HCT116 (cell line): ENCODE data around the gene ANKFN1.

Experiments used
- CEBPB ChIP-seq: IDR thresholded peaks from 2 replicates; pipeline ENCODE4 v1.6.1; 2012; ENCODE audit warnings: low read depth
- EGR1 ChIP-seq: IDR thresholded peaks from 2 replicates; pipeline ENCODE4 v1.6.1; 2012; ENCODE audit warnings: low read depth
- EZH2 ChIP-seq: fragments of 200-600 bp; sonication (generic); IDR thresholded peaks from 2 replicates; pipeline ENCODE4 v1.6.1; 2017; ENCODE audit warnings: antibody characterized with exemption, mixed run types
- EZH2phosphoT487 ChIP-seq: fragments of 200-600 bp; IDR thresholded peaks from 2 replicates; pipeline ENCODE4 v1.6.1; 2018; ENCODE audit warnings: antibody characterized with exemption, borderline replicate concordance
- JUND ChIP-seq: IDR thresholded peaks from 2 replicates; pipeline ENCODE4 v1.6.1; 2012
- POLR2AphosphoS5 ChIP-seq: IDR thresholded peaks from 2 replicates; pipeline ENCODE4 v1.6.1; 2011; ENCODE audit warnings: mild to moderate bottlenecking, low read depth, low read length, moderate library complexity
- RAD21 ChIP-seq: IDR thresholded peaks from 2 replicates; pipeline ENCODE4 v1.6.1; 2012; ENCODE audit warnings: low read depth, mild to moderate bottlenecking
- YY1 ChIP-seq: IDR thresholded peaks from 2 replicates; pipeline ENCODE4 v1.6.1; 2011; ENCODE audit warnings: low read length, low read depth, moderate library complexity, mild to moderate bottlenecking; ENCODE audit not compliant: insufficient replicate concordance; ENCODE audit errors: extremely low read depth
- ZNF274 ChIP-seq: fragments of 200-500 bp; sonication (Bioruptor generic); IDR thresholded peaks from 2 replicates; pipeline ENCODE4 v1.6.1; 2014; ENCODE audit warnings: mild to moderate bottlenecking, low read depth, low read length, inconsistent platforms
- TF ChIP-seq, protein P1 (sequence below), 3 experiments: fragments of 200-600 bp in 1 of 3; sonication (generic) in 1 of 3; IDR thresholded peaks in 2 of 3; conservative IDR thresholded peaks in 1 of 3; 2 replicates each; pipeline ENCODE4 v1.5.1; 2012 to 2017; ENCODE audit warnings: low read depth in 2 of 3, low read length in 2 of 3, antibody characterized with exemption in 1 of 3, borderline replicate concordance in 1 of 3, control low read depth in 1 of 3, mild to moderate bottlenecking in 1 of 3, mixed read lengths in 1 of 3, mixed run types in 1 of 3, moderate library complexity in 1 of 3; ENCODE audit not compliant: insufficient read depth in 1 of 3
- TF ChIP-seq, protein P2 (sequence below): IDR thresholded peaks from 2 replicates; pipeline ENCODE4 v1.6.1; 2012; ENCODE audit warnings: low read depth
- TF ChIP-seq, protein P3 (sequence below): IDR thresholded peaks from 2 replicates; pipeline ENCODE4 v1.6.1; 2011; ENCODE audit warnings: mild to moderate bottlenecking, low read length, moderate library complexity; ENCODE audit not compliant: insufficient replicate concordance; ENCODE audit errors: extremely low read depth
- TF ChIP-seq, protein P4 (sequence below): IDR thresholded peaks from 2 replicates; pipeline ENCODE4 v1.6.1; 2012

DNA sequence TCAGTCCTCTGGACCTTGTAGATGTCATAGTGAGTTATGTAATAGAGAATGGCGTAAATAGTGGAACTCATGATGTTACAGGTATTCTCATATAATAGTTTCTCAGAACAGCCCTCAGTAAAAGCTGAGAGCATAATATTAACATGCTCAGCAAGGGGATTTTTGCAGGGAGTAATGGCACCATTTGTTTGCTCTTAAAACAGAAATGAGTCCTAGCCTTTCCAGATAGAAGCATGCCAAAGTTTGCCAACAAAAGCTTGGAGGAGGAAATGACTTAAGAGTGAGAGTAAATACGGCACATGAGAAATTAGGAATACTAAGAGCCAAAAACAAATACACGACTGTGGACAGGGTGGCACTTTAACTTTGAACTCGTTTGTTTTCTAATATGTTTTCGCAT lies 198.4 kb downstream of the ANKFN1 start:
- TF ChIP-seq EZH2phosphoT487: no peak
- no peak for TF ChIP-seq YY1
- no peak for TF ChIP-seq CEBPB
- TF ChIP-seq EZH2: no peak
- no peak for TF ChIP-seq ZNF274
- no peak for TF ChIP-seq RAD21
- TF ChIP-seq, protein P1, sequence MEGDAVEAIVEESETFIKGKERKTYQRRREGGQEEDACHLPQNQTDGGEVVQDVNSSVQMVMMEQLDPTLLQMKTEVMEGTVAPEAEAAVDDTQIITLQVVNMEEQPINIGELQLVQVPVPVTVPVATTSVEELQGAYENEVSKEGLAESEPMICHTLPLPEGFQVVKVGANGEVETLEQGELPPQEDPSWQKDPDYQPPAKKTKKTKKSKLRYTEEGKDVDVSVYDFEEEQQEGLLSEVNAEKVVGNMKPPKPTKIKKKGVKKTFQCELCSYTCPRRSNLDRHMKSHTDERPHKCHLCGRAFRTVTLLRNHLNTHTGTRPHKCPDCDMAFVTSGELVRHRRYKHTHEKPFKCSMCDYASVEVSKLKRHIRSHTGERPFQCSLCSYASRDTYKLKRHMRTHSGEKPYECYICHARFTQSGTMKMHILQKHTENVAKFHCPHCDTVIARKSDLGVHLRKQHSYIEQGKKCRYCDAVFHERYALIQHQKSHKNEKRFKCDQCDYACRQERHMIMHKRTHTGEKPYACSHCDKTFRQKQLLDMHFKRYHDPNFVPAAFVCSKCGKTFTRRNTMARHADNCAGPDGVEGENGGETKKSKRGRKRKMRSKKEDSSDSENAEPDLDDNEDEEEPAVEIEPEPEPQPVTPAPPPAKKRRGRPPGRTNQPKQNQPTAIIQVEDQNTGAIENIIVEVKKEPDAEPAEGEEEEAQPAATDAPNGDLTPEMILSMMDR (IDR thresholded peaks at IDR 0.05 in 2 of 3, conservative IDR thresholded peaks at IDR 0.05 in 1 of 3; ENCODE audit: borderline replicate concordance in 1 of 3, insufficient read depth in 1 of 3, low read depth in 2 of 3, low read length in 2 of 3): no peak
- no peak for TF ChIP-seq POLR2AphosphoS5
- TF ChIP-seq, protein P2, sequence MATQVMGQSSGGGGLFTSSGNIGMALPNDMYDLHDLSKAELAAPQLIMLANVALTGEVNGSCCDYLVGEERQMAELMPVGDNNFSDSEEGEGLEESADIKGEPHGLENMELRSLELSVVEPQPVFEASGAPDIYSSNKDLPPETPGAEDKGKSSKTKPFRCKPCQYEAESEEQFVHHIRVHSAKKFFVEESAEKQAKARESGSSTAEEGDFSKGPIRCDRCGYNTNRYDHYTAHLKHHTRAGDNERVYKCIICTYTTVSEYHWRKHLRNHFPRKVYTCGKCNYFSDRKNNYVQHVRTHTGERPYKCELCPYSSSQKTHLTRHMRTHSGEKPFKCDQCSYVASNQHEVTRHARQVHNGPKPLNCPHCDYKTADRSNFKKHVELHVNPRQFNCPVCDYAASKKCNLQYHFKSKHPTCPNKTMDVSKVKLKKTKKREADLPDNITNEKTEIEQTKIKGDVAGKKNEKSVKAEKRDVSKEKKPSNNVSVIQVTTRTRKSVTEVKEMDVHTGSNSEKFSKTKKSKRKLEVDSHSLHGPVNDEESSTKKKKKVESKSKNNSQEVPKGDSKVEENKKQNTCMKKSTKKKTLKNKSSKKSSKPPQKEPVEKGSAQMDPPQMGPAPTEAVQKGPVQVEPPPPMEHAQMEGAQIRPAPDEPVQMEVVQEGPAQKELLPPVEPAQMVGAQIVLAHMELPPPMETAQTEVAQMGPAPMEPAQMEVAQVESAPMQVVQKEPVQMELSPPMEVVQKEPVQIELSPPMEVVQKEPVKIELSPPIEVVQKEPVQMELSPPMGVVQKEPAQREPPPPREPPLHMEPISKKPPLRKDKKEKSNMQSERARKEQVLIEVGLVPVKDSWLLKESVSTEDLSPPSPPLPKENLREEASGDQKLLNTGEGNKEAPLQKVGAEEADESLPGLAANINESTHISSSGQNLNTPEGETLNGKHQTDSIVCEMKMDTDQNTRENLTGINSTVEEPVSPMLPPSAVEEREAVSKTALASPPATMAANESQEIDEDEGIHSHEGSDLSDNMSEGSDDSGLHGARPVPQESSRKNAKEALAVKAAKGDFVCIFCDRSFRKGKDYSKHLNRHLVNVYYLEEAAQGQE: no peak
- TF ChIP-seq JUND: no peak
- TF ChIP-seq, protein P3, sequence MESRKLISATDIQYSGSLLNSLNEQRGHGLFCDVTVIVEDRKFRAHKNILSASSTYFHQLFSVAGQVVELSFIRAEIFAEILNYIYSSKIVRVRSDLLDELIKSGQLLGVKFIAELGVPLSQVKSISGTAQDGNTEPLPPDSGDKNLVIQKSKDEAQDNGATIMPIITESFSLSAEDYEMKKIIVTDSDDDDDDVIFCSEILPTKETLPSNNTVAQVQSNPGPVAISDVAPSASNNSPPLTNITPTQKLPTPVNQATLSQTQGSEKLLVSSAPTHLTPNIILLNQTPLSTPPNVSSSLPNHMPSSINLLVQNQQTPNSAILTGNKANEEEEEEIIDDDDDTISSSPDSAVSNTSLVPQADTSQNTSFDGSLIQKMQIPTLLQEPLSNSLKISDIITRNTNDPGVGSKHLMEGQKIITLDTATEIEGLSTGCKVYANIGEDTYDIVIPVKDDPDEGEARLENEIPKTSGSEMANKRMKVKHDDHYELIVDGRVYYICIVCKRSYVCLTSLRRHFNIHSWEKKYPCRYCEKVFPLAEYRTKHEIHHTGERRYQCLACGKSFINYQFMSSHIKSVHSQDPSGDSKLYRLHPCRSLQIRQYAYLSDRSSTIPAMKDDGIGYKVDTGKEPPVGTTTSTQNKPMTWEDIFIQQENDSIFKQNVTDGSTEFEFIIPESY: no peak
- TF ChIP-seq EGR1: no peak
- TF ChIP-seq, protein P4, sequence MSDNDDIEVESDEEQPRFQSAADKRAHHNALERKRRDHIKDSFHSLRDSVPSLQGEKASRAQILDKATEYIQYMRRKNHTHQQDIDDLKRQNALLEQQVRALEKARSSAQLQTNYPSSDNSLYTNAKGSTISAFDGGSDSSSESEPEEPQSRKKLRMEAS: no peak
